ENCODE results near the gene PLA2G2F. TPM values are rescaled to one million over a fixed set of nuclear protein-coding genes. Genes with fewer than 3 reads are reported as not detected.

Gene PLA2G2F
- total and polyA plus RNA-seq, 10 of the 15 experiments (the other 5 are each of a cell fraction or from before 2014, with no cell fraction given), result 0.03 TPM; not detected in 9

GRCh38 chr1:20120796-20121195, 18.3 kb upstream of the PLA2G2F start (continued):
- no peak for TF ChIP-seq ZSCAN29 (IDR thresholded peaks at IDR 0.05)

DNA sequence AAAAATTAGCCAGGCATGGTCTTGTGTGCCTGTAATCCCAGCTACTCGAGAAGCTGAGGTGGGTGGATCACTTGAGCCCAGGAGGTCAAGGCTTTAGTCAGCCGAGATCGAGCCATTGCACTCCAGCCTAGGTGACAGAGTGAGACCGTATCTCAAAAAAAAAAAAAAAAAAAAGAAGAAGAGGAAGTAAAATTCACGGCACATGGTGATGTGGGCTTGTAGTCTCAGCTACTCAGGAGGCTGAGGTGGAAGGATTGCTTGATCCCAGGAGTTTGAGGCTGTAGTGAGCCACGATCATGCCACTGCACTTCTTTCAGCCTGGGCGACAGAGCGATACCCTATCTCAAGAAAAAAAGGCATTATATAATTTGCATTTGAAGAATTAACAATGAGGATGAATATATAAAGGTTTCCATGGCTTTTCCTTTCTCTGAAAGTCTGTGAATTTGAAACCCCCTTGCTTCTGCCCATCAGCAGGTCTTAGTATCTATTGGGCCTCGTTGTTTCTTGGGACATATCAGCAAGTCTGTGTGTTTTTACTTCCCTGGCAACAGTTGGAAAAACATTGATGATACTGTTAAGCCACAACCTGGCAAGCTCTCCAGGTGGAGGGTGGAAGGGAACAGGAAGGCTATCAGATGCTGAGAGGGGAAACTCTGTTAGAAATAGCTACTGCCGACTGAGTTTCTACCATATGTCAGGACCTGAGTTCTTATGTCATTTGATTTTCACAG, 15.2 kb upstream of the PLA2G2F start:
- WGBS (ENCODE audit: insufficient coverage, insufficient replicate concordance, low lambda C conversion rate, missing lambda C conversion rate), result 49% methylated on average over 9 of the region's 10 CpGs
- TF ChIP-seq ZNF384 (IDR thresholded peaks at IDR 0.05; ENCODE audit: borderline replicate concordance, low read depth, low read length) (peak; percentile 71), ATF7 (IDR thresholded peaks at IDR 0.05; ENCODE audit: low read depth) (0 out of 2 replicates have a peak, but pooled peaks have one; percentile 11)
- TF ChIP-seq, protein P1, sequence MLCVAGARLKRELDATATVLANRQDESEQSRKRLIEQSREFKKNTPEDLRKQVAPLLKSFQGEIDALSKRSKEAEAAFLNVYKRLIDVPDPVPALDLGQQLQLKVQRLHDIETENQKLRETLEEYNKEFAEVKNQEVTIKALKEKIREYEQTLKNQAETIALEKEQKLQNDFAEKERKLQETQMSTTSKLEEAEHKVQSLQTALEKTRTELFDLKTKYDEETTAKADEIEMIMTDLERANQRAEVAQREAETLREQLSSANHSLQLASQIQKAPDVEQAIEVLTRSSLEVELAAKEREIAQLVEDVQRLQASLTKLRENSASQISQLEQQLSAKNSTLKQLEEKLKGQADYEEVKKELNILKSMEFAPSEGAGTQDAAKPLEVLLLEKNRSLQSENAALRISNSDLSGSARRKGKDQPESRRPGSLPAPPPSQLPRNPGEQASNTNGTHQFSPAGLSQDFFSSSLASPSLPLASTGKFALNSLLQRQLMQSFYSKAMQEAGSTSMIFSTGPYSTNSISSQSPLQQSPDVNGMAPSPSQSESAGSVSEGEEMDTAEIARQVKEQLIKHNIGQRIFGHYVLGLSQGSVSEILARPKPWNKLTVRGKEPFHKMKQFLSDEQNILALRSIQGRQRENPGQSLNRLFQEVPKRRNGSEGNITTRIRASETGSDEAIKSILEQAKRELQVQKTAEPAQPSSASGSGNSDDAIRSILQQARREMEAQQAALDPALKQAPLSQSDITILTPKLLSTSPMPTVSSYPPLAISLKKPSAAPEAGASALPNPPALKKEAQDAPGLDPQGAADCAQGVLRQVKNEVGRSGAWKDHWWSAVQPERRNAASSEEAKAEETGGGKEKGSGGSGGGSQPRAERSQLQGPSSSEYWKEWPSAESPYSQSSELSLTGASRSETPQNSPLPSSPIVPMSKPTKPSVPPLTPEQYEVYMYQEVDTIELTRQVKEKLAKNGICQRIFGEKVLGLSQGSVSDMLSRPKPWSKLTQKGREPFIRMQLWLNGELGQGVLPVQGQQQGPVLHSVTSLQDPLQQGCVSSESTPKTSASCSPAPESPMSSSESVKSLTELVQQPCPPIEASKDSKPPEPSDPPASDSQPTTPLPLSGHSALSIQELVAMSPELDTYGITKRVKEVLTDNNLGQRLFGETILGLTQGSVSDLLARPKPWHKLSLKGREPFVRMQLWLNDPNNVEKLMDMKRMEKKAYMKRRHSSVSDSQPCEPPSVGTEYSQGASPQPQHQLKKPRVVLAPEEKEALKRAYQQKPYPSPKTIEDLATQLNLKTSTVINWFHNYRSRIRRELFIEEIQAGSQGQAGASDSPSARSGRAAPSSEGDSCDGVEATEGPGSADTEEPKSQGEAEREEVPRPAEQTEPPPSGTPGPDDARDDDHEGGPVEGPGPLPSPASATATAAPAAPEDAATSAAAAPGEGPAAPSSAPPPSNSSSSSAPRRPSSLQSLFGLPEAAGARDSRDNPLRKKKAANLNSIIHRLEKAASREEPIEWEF (IDR thresholded peaks at IDR 0.05; ENCODE audit: insufficient replicate concordance, low read depth, low read length), result no peak
- Histone ChIP-seq H3K79me2 (ENCODE audit: control insufficient read depth, insufficient read depth, low read length) (no peaks in the 10 kb centered on the region), H3K9ac (ENCODE audit: control insufficient read depth, insufficient read depth, low read length) (no peak overlapping the region), H3K27me3 (replicated peaks in 1 of 2; ENCODE audit: control insufficient read depth in 2 of 2, insufficient read depth in 2 of 2, low read length in 1 of 2) (no peaks in the 10 kb centered on the region), H3K4me3 (no peak overlapping the region), H3K4me1 (ENCODE audit: control insufficient read depth, insufficient read depth, low read length) (peaks cover 53% of the 10 kb centered on the region), H3K9me3 (replicated peaks; ENCODE audit: control insufficient read depth, insufficient read depth, low read length) (peaks cover 2% of the 10 kb centered on the region; the same call in 1 of the 3 replicates), H3K4me2 (ENCODE audit: control insufficient read depth, insufficient read depth) (0 out of 2 replicates have a peak overlapping the region, but pooled peaks have one; percentile 13), H2AFZ (ENCODE audit: control insufficient read depth, low read depth, low read length) (no peak overlapping the region), H4K20me1 (ENCODE audit: control insufficient read depth, insufficient read depth) (no peaks in the 10 kb centered on the region), H3K27ac (ENCODE audit: control insufficient read depth, insufficient read depth) (peak overlapping the region; percentile 33; the same call in 1 of the 2 replicates), H3K36me3 (ENCODE audit: control insufficient read depth in 2 of 2, insufficient read depth in 2 of 2, low read length in 1 of 2) (no peaks in the 10 kb centered on the region)
- SMC1A ChIA-PET (ENCODE audit: uncharacterized antibody, unreplicated experiment), result interaction anchor here (0.7 to 3.6 kb wide), 7 partner anchors 10 to 205 kb away, joined by 3 to 18 read pairs (median 5); no protein-coding TSS in a partner anchor
- POLR2A ChIA-PET, result interaction anchor here (0.6 to 3.0 kb wide), 2 partner anchors 44 to 419 kb away, joined by 3 to 11 read pairs; no protein-coding TSS in a partner anchor
- CTCF ChIA-PET, result interaction anchor here (1.1 to 3.3 kb wide), 6 partner anchors 10 to 77 kb away, joined by 3 to 17 read pairs (median 6); no protein-coding TSS in a partner anchor
- FAIRE-seq (no peak), ATAC-seq (peak; percentile 12; the same call in 2 of the 3 replicates), DNase-seq (ENCODE audit: low read depth, low spot score) (no peak)
- RAD21 ChIA-PET (ENCODE audit: unreplicated experiment), result interaction anchor here (0.6 to 4.8 kb wide), 4 partner anchors 28 to 239 kb away, joined by 3 to 28 read pairs (median 9); no protein-coding TSS in a partner anchor
- BruUV-seq (replicated peaks), result no TSS peak
- intact Hi-C loops (cut with micrococcal nuclease; ENCODE audit: unreplicated experiment), result no loop called here
- in situ Hi-C loops (cut with MboI), result no loop called here

Measured in GM12878 (cell line).